GM06990 (cell line): ENCODE measurements around the gene TET2.

Experiments used
- DNase-seq: peaks from one replicate; pipeline ENCODE4 v3.0.0-alpha.2; 2011; ENCODE audit not compliant: insufficient read length; ENCODE audit errors: extremely low read depth
- H3K27me3 ChIP-seq: replicated peaks from 2 replicates; pipeline ENCODE4 v1.6.0; 2011; ENCODE audit warnings: low read length; ENCODE audit not compliant: control insufficient read depth, insufficient read depth
- H3K36me3 ChIP-seq: 2 replicates; pipeline ENCODE4 v1.5.1; 2011; ENCODE audit warnings: low read length; ENCODE audit not compliant: control insufficient read depth, insufficient read depth
- H3K4me3 ChIP-seq: replicated peaks from 2 replicates; pipeline ENCODE4 v1.5.1; 2011; ENCODE audit warnings: low read depth, mild to moderate bottlenecking, control low read depth, low read length
- TF ChIP-seq, protein P1 (sequence below): IDR thresholded peaks from 2 replicates; pipeline ENCODE4 v1.5.1; 2011; ENCODE audit warnings: low read length, control low read depth, mild to moderate bottlenecking, inconsistent platforms; ENCODE audit not compliant: insufficient read depth, poor library complexity, severe bottlenecking

TET2 gene

DNA sequence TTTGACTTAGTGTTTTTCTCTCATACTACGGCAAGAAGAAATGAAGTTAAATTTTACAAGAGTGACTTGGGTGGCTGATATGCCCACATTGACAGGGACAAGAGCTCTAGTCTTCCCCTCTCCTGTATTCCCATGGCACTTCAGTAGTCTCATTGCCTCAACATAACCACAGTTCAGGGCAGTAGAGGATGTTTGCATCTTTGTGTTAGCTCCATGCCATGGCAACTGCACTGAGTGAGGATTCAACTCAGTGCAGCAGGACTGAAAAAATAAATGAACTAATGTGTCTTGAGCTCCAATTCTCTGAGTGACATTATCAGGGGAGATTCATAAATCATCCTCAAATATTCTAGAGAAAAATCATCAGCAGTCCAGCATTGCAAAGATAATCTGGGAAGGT lies 78.8 kb downstream of the TET2 start:
- Histone ChIP-seq H3K4me3 (no peak overlapping the region), H3K36me3 (peaks cover 1% of the 10 kb centered on the region; the same call in 1 of the 2 replicates), H3K27me3 (no peaks in the 10 kb centered on the region)
- TF ChIP-seq, protein P1, sequence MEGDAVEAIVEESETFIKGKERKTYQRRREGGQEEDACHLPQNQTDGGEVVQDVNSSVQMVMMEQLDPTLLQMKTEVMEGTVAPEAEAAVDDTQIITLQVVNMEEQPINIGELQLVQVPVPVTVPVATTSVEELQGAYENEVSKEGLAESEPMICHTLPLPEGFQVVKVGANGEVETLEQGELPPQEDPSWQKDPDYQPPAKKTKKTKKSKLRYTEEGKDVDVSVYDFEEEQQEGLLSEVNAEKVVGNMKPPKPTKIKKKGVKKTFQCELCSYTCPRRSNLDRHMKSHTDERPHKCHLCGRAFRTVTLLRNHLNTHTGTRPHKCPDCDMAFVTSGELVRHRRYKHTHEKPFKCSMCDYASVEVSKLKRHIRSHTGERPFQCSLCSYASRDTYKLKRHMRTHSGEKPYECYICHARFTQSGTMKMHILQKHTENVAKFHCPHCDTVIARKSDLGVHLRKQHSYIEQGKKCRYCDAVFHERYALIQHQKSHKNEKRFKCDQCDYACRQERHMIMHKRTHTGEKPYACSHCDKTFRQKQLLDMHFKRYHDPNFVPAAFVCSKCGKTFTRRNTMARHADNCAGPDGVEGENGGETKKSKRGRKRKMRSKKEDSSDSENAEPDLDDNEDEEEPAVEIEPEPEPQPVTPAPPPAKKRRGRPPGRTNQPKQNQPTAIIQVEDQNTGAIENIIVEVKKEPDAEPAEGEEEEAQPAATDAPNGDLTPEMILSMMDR = no peak
- no peak for DNase-seq

DNA sequence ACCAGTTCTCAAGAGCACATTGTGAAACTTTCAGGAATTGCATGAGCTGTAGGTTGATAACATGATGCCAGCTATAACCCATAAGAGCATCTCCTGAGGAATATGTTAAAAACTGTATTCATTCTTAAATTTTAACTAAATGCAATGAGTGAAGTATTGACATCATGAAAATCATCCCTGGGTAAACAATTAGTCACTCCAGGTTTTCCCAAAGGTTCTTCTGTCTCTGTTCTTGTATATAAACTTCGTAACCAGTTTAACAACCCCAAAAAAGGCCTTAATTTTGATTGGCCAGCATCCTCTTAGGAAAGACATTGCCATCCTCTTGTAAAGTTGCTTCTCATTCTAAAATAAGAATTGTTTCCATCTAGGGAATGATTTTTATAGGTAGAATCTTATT lies 80.4 kb downstream of the TET2 start:
- H3K36me3 ChIP-seq = no peaks in the 10 kb centered on the region
- no peaks in the 10 kb centered on the region for H3K27me3 ChIP-seq
- TF ChIP-seq, protein P1 = no peak
- H3K4me3 ChIP-seq = no peak overlapping the region
- no peak for DNase-seq

DNA sequence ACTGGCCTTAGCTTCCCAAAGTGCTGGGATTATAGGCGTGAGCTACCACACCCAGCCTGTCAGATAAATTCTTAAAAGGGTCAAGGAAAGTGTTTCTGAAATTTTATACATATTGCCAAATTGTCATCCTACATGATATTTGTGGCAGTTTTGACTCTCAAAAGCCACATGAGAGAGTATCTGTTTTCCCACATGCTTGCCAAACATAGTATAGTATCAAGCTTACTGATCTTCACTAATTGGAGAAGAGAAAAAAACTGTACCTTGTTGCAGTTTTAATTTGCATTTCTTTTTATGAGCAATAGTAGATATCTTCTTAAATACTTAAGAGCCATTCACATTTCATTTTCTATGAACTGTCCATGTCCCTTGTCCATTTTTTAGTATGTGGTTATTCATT lies 83.6 kb downstream of the TET2 start:
- Histone ChIP-seq H3K27me3 (no peaks in the 10 kb centered on the region), H3K36me3 (peaks cover 13% of the 10 kb centered on the region), H3K4me3 (no peak overlapping the region)
- no peak for DNase-seq
- TF ChIP-seq, protein P1 = no peak

DNA sequence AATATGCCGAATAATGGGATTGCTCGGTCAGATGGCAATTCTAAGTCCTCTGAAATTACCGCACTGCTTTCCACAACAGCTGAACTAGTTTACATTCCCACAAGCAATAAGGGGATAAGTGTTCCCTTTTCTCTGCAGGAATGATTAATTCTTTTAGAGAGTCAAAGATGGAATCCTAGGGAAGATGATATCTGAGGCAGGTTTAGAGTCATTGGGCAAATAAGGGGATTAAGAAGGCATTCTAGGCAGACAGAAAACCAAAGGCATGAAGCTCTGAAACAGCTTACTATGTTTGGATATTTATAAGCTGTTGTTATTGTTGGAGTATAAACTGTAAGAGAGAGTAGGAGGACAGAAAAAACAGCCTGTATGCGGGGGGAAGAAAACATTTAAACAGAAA lies 85.7 kb downstream of the TET2 start:
- TF ChIP-seq, protein P1 = no peak
- Histone ChIP-seq H3K4me3 (no peak overlapping the region), H3K27me3 (no peaks in the 10 kb centered on the region), H3K36me3 (peaks cover 15% of the 10 kb centered on the region)
- DNase-seq = no peak

DNA sequence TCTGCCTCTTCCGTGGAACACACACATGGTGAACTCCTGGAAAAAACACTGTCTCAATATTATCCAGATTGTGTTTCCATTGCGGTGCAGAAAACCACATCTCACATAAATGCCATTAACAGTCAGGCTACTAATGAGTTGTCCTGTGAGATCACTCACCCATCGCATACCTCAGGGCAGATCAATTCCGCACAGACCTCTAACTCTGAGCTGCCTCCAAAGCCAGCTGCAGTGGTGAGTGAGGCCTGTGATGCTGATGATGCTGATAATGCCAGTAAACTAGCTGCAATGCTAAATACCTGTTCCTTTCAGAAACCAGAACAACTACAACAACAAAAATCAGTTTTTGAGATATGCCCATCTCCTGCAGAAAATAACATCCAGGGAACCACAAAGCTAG lies 87.9 kb downstream of the TET2 start:
- no peaks in the 10 kb centered on the region for H3K27me3 ChIP-seq
- TF ChIP-seq, protein P1 = no peak
- H3K4me3 ChIP-seq = no peak overlapping the region
- DNase-seq = no peak
- peaks cover 17% of the 10 kb centered on the region for H3K36me3 ChIP-seq
